Measurements from ENCODE around the gene ATP1A2.

ATP1A2 gene

DNA sequence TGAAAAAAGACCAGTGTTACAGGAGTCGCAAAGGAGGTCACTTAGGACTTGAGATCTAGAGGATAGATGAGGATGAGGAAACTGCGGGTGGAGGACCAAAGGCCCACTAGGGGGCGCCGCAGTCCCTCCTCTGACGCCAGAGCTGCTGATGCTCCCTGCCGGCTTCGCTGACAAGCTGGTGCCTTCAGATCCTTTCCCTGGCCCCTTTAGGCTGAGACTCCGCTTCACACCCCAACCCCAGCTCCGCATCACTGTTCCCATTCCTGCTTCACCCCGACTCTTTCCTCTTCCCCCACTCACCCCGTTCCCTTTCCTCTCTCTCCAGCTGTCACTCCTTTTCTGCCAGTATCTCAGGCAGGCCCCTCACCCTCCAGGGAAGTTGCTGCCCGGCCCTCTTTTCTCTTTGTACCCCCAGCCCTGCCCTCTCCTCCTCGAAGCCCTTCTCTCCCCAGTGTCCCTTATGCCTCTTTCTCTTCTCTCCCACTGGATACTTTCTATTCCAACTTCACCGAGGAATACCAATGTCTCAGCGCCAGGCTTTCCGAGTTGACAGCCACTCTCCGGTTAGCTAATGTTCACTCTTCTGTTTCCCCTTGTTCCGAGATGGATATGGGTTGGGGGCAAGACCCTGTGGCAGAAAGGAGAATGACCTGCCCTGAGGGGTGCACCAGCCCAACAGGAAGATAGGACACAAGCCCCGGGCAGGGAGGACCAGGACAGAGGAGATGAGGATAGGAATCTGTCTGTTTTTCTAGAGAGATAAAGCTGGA lies 29.7 kb upstream of the ATP1A2 start:
- DNase-seq (ENCODE audit: low spot score): peak; percentile 92

DNA sequence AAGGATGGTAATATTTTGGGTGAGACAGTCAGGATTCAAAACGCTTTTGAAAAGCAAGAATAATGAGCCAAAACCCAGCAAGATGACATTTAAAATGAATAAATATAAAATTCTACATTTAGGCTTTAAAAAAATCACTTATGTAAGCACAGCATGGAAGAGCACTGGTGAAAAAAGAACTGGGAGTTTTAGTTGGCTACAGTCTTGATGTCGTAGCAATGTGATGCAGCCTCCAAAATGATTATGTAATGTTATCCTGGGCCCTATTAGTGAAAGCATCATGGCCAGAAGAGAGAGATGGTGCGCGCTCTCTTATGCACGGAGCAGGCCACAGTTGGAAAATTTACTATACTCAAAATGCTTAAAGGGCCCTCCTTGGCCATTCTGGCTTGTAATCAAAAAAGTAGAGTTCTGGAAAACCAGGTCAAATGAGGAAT lies 29.1 kb upstream of the ATP1A2 start:
- no peak for DNase-seq (ENCODE audit: low spot score)

DNA sequence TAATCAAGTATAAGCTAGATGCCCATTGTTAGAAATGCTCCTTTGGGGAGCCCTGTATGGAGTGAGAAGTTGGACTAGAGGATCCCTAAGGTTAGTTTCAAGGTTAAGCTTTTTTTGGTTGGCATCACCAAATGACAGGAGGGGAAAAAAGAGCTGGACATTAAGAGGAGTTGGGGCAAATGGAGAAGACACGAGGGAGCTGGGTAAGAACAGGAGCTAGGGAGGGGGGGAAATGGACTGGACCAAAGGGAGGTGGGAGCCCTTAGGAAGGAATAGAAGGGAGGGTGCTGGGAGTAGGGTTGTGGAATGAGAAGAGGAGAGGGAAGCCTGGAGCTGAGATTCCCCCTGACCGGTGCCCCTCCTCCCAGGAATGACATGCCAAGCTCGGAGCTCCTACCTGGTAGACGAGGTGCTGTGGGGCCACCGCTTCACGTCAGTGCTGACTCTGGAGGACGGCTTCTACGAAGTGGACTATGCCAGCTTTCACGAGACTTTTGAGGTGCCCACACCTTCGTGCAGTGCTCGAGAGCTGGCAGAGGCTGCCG lies 28.4 kb upstream of the ATP1A2 start:
- DNase-seq (ENCODE audit: low spot score): no peak

DNA sequence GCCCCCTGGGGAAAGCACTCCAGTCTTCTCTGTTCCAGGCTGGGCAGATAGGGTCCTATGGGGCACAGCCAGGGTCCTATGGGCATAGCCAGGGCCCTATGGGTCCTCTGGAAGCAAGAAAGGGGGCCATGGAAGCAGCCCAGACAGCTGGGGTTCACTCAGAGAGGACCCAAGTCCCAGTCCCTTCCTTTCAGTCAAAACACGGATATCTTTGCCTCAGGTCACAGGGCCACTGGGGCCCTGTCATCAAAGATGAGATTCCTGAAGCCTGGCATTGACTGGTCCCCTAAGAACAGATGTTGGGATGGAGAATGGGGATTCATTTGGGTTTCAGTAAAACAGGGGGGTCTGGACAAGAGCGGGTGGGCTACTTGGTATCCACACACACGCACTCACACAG lies 25.7 kb upstream of the ATP1A2 start:
- DNase-seq (ENCODE audit: low spot score): no peak

DNA sequence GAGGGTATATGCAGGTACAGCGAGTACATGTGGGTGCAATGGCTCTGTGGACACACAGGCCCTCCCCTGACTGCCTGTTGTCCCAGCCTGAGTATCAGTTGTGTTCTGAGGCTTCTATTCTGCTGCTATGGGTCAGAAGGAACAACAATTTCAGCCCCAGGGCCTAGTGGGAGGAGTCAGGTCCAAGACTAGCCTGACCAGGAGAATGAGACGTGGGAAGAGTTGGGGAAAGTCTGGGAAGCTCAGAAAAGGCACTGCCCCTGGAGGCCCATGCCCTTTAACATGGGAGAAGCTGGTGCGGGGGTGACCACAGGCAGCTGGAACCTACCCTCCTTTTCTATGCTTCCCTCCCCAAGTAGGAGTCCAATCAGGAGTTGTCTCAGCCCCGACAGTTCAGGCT lies 24.8 kb upstream of the ATP1A2 start:
- no peak for DNase-seq (ENCODE audit: low spot score)

DNA sequence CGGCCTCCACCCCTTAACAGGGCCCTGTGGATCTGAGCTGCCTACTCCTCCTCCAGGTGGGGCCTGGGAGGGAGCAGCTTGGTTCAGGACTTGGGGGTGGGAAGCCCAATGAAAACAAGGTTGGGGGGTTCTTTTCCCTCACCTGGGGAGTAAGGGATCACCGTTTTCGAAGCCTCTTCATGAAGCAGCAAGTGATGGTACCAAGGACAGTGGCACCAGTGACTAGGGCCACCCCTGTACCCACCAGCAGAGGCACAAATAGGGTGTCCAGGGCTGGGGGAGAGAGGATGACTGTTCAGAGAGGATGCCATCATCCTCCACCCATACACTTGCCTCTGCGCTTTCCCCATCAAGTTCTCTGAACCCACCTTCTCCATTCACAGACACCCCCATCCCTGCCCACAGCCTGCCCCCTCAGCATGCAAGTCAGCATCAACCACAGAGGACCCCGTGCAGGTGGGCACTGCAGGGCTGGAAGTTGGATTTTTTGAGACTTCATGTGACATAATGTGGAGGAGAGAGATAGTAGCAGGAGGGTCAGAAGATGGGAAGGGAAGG lies 23.8 kb upstream of the ATP1A2 start:
- no peak for DNase-seq (ENCODE audit: low spot score)

DNA sequence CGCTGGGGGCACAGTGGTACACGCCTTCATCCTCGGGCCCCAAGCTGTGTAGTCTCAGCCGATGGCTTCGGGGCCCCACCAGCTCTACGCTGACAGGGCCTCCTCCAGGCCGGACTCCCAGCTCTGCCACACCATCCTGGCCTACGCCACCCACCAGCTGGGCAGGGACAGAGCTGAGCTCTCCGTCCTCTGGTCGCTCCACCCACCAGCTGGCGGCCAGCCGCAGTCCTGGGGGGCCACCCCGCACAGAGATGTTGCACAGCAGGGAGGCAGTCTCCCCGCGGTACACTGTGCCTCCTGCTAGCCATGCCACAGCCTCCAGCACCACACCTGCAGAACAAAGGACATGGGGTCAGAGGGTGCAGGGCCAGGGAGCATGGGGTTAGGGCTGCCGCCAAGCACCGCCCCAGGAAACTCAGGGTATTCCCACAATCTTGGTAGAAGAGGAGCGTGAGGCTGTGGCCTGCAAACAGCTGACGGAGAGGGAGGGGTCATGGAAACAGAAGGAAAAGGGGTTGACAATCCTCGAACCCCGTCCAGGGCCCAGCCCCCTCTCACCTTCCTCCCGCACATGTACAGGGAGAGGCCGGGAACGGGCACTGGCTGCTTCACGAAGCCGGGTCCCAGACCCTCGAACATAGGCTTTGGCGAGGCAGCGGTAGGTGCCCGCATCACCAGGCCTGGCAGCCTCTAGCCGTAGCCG lies 23.0 kb upstream of the ATP1A2 start:
- DNase-seq (ENCODE audit: low spot score): no peak

DNA sequence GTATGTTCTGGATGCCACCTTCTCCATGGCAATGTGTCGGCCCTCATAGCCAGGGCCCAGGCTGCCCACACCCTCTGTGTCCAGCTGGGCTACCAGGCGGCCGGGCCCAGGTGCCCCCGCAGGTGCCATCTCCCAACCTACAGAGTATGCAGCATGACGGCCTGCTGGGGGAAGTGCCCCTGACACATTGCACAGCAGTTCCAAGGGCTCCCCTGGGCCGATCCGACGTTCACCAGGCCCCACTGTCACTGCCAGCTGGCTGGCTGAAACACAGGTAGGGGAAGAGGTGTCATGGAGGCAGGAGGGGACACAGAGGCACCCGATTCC lies 22.5 kb upstream of the ATP1A2 start:
- no peak for DNase-seq (ENCODE audit: low spot score)

DNA sequence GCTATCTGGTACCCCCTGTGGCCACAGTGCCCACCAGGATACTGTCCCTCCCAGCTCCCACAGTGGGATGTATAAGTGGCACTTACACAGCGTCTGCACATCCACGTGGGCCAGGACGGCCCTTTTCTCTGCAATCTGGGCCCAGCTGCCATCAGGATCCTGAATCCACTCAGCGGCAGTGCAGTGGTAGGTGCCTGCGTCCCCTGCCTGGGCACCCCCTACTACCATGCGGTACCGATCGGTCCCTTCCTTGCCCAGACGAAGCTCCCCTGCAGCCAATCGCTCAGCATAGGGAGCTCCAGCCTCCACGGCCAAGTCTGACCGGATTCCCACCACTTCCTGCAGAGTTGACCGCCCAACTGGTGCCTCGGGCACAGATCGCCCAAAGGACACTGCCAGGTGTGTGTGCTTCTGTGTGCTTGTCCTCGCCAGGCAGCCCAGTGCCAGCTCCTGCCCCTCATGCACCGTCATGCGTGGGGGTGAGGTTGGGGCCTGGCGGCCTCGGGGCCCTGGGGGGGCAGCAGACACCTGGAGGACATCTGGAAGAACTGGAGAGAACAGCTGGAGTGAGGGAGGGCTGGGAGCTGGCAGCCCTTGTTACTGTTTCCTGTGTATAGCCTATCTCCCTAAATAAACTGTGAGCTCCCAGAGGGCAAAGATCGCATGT lies 21.8 kb upstream of the ATP1A2 start:
- no peak for DNase-seq (ENCODE audit: low spot score)

DNA sequence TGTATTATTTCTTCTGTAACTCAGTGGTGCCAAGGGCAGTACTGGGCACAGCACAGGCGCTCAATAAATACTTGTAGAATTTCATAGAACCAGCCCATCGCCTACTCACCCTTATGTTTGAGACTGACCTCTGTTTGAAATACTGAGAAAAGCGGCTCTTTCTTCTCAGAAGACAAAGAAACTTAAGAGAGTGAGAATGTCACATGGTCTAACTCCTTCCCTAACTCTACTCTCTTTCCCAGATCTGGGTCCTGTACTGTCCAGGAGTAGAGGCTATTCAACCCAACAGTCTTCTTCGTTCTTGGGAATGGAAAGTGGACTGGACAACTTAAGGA lies 21.3 kb upstream of the ATP1A2 start:
- DNase-seq (ENCODE audit: low spot score): no peak

DNA sequence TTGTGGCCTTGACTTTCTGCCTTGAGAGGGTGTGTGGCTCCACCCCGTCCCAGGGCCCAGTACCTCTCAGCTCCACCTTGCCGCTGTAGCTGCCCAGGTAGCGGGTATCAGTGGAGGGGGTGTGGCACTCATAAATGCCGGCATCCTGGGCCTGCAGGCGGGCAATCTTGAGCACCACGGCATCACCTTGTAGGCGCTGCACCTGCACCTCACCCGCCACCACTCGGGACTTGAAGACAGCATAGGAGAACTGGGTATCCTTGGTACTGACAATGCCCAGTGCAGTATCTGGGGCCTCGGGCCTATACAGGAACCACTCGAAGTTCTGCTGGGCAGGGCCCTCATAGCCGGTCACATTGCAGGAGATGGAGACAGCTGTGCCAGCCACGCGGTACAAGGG lies 20.8 kb upstream of the ATP1A2 start:
- DNase-seq (ENCODE audit: low spot score): no peak

DNA sequence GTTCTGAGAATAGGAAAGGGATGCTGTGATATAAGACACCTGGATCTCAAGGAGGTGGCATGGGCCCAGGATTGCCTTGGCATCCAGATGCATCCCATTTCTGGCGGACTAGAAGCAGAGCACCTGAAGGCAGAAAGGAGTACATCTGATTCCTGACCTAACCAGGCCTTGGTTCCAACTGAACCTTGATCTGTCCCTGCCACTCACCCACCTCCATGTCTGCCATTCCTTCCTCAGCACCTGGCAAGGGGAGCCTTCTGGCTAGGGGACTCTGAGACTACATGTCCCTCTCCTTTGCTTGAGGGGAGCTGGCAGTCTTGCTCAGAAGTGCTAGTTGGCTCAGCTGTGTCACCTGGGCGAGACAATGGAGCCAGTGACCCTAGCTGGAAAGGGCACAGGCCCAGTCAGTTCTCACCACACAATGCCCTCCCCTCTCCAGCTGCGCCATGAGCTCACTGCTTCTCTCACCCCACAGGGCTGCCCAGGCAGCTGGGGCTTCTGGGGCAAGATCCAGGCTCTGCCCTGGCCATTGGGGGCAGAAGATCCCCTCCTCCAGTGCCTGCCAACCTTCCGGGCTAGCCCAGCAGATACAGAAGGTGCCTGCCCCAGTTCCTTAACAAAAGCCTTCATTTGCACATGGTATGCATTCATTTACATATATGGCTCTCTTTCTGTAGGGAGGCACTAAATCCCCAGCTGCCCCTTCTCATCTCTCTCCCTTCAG lies 20.0 kb upstream of the ATP1A2 start:
- DNase-seq (ENCODE audit: low spot score): no peak

DNA sequence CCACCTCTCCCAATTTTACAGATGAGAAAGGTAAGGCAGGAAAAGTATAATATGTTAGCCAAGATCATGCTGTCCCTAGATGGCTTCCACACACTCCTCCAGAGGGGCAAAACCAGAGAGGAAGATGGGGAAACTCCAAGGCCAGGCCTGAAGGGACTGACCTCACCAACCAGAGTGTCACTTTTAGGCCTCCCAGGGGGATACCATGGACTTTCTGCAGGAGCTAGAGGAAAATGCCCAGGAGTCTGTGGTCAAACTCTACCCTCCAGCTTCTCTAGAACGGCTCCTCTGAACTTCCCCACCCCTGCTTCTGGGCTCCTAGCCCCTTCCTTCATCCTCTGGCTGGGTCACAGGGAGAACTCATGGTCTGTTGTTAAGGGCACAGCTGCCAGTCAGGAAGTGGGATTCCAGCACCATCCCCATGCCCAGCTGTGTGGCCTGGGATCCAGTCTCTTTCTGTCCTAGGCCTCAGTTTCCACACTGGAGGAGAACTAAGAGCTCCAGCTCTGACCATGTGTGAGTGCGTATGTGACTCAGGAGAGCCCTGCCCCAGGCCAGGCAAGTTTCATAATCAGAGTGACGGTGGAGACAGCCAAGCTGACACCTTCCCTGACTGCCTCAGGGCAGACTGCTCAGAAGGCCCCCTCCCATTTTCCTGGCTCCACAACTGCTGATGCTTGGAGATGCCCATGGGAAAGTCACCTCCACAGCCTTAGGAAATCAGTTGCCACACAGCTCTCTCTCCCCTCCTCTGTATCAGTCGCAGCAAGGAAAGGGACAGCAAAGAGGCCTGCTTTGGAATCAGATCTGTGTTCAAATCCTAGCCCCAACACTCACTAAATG lies 19.1 kb upstream of the ATP1A2 start:
- peak; percentile 75 for DNase-seq (ENCODE audit: low spot score)

DNA sequence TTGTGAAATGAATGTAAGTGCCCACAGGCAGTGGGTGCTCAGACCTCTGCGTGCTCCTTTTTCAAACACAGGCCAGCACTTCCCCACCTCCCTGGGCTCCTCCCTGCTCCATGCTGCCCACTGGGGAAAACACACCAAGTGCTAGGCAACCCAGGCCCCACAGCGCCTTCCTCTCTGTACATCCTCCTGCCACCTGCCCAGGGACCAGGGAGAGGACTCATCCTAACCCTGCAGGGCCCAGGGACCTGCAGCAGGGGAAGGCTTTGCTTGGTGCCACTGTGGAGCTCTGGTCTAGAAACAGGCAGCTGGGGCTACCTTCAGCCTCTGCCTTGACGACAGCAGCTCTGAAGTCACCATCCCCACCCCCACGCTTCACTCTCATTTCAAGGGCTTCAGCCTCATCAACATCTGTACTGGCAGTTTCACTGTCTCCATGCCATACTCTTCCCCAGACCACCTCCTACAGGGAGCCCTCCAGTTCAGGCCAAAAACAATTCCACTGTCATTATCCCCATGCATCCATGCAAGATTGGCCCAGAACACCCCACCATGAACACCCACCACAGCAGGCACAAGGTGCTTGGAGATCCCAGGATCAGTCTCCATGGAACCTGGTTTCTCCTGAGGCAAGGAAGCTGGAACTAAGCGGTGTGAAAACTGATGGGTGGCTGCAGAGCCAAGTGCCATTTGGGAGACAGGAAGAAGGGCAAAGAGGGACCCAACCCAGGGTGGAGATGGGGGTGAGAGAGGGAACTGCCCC lies 18.2 kb upstream of the ATP1A2 start:
- no peak for DNase-seq (ENCODE audit: low spot score)

DNA sequence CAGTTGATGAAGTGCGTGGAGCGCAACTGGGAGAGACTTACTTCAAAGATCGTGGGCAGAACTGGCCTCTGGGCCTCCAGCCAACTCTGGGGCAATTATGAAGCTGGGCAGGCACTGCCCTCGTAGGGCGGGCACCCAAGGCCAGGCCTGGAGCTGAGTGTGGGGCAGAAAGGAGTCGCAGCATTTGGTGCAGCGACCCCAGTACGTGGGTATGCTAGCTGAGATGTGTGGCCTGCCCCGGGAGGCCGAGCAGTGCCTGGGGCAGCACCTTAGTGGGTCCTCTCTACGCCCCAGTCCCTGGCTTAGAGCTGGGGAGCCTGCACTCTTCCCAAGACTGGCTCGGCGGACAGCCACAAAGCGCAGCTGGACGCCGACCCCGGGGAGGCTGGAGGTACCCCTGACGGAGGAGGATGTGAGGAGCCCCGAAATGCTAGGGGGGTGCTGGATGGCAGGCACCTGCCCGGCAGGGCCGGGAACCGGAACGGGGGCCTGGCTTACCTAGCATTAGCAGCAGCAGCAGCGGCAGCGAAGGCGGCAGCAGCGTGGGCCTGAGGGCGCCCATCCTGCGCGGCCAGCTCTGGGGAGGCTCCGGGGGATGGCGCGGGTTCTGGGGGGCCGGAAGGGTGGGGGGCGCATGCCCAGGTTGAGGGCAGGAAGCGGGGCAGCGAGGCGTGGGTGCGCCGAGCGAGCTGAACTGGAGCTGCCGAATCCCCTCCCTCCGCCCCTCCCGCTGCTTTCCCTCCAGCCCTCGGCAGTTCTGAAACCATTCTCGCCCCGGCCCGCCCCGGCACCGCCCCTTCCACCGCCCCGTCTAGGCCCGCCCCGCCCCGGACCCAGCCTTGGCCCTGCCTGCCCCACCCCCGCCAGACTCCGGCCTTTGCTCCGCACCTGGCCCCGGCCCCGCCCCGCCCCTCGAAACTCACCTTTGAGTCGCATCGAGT lies 17.4 kb upstream of the ATP1A2 start, which contains the start of gene IGSF8:
Gene IGSF8, minus strand, starts transcription at position 709 of the 941 bp plus-strand sequence. Its CDS starts 147 bp downstream, at position 562.
- peak; percentile 92 for DNase-seq (ENCODE audit: low spot score)

DNA sequence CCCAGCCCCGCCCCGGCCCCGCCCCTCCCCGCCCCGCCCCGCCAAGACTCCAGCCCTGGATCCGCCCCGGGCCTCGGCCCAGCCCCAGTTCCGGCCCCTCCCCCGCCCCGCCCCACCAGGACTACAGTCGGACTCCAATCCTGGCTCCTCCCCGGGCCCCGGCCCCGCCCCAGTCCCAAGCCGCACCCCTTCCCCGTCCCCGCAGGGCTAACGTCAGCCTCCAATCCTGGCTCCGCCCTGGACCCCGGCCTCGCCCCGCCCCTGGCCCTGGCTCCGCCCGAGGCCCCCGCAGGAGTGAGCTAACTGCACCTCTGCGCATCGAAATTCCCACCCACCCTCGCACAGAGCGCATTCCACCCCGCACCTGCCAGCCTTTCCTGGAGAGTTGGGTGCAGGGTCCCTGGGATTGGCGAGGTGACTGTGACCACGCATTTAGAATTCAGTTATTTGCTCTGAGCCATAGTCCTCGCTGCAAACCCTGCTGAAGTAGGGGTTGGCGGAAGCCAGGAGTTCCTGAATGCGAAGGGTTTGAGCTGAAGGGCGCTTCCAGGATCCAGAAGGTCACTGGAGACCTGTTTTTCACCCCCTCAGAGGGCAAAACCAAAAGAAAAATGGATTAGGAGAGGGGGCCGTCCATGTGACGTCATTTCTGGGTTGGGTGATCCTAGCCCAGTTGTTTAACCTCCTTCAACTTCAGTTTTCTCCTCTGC lies 16.6 kb upstream of the ATP1A2 start:
- peak; percentile 99 for DNase-seq (ENCODE audit: low spot score)

DNA sequence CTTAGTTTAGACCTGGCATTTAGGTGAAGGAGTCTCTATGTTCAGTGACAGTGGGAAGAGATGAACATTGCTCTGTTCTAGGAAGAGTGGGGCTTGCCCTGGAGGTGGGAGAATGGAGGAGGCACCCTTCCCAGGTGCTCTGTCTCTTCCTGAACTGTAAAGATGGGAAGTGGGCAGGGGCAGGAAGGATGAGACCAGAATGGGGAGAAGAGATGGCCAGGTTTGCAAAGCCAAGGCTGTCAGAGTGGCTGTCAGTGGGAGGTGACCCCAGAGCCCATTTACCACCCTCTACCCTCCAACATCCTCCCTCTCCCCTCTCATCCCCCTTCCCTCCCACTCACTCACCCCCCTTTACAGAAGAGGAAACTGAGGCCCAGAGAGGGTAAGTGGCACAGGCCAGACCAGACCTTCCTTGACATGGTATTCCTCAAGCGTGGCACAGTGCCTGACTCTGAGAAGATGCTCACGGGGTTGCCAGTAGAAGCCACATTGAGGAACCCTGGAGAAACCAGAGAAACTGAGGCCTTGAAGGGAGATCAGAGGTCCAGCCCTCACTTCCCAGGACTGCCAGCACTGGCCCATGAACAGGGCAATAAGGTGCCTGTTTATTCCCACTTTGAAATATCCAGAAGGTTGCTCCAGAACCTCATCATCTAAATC lies 15.7 kb upstream of the ATP1A2 start:
- DNase-seq (ENCODE audit: low spot score): no peak
